CD4-positive, CD25-positive, alpha-beta regulatory T cell (primary cell): ENCODE measurements around the gene EXOSC6. TPM values are rescaled to one million over a fixed set of nuclear protein-coding genes. Genes with fewer than 3 reads are reported as not detected.
A peak's percentile ranks its signal among the peaks of the same experiment; 100 is the strongest.
"Not testable (repeated sequence)": the region's sequence is repeated elsewhere in the genome, so short reads cannot be mapped to it uniquely, and the experiment has no call there.

ENCODE experiments used
- ATAC-seq, 2 donors: fragments of 150-1000 bp; cut with Tn5 transposase; one replicate each; pipeline ENCODE4 v1.10.0; 2021; ENCODE audit warnings: low read depth in 2 of 2, moderate number of reproducible peaks in 2 of 2, moderate library complexity in 1 of 2
- DNase-seq, 3 donors: peaks; one replicate each; pipeline versions ENCODE4 v3.0.0 to v3.0.0-alpha.2; 2012 to 2022; ENCODE audit warnings: mixed read lengths in 1 of 3
- H3K27ac ChIP-seq: one replicate; pipeline ENCODE4 v1.7.0; 2013; ENCODE audit warnings: mild to moderate bottlenecking, low read length; ENCODE audit not compliant: insufficient read depth, poor library complexity, severe bottlenecking
- H3K27me3 ChIP-seq: one replicate; pipeline ENCODE4 v1.7.0; 2013; ENCODE audit warnings: low read length; ENCODE audit not compliant: control insufficient read depth, insufficient read depth
- H3K36me3 ChIP-seq: one replicate; pipeline ENCODE4 v1.7.0; 2013; ENCODE audit warnings: mild to moderate bottlenecking, low read length, moderate library complexity; ENCODE audit not compliant: control insufficient read depth, insufficient read depth
- H3K4me1 ChIP-seq: 2 replicates; pipeline ENCODE4 v1.7.0; 2013; ENCODE audit warnings: mild to moderate bottlenecking, low read length; ENCODE audit not compliant: insufficient read depth, control insufficient read depth, poor library complexity, severe bottlenecking
- H3K4me3 ChIP-seq: one replicate; pipeline ENCODE4 v1.7.0; 2013; ENCODE audit warnings: low read depth, mild to moderate bottlenecking, low read length, moderate library complexity
- H3K9me3 ChIP-seq, 2 experiments: 1 replicate in 1 of 2; 2 replicates in 1 of 2; pipeline ENCODE4 v1.7.0; 2013; ENCODE audit warnings: low read length in 2 of 2, mild to moderate bottlenecking in 1 of 2, moderate library complexity in 1 of 2; ENCODE audit not compliant: control insufficient read depth in 2 of 2
- H3K27ac Mint-ChIP-seq, 3 donors: one replicate each; pipeline ENCODE4 v1.8.0; 2020 to 2022; ENCODE audit warnings: mild to moderate bottlenecking in 3 of 3, mixed read lengths in 3 of 3, moderate library complexity in 2 of 3
- H3K27me3 Mint-ChIP-seq: one replicate; pipeline ENCODE4 v1.8.0; 2022; ENCODE audit warnings: mild to moderate bottlenecking, mixed read lengths
- H3K36me3 Mint-ChIP-seq: one replicate; pipeline ENCODE4 v1.8.0; 2020; ENCODE audit warnings: mixed read lengths
- H3K4me1 Mint-ChIP-seq, 4 donors: one replicate each; pipeline ENCODE4 v1.8.0; 2020 to 2022; ENCODE audit warnings: mixed read lengths in 4 of 4, mild to moderate bottlenecking in 1 of 4
- H3K4me3 Mint-ChIP-seq, 4 donors: one replicate each; pipeline ENCODE4 v1.8.0; 2020 to 2022; ENCODE audit warnings: mild to moderate bottlenecking in 4 of 4, mixed read lengths in 4 of 4, moderate library complexity in 3 of 4
- H3K9me3 Mint-ChIP-seq, 7 donors: one replicate each; pipeline ENCODE4 v1.8.0; 2020 to 2022; ENCODE audit warnings: mixed read lengths in 7 of 7, mild to moderate bottlenecking in 3 of 7, moderate library complexity in 2 of 7
- polyA plus RNA-seq, 4 donors: library from polyadenylated mRNA; unstranded; fragments of 300-500 nt; fragmentation: Illumina TruSeq; gene quantifications; one replicate each; pipeline ENCODE4 v1.2.3, GENCODE V29; 2021
- total RNA-seq: library from RNA; stranded (reverse); gene quantifications from one replicate; pipeline ENCODE4 v1.2.3, GENCODE V29; 2022

Gene EXOSC6
- total RNA-seq (29.6 TPM), polyA plus RNA-seq (10 to 100 TPM in 2 of 4 donors, 1 to 10 TPM in 2; 5.2 to 12.4 (median 9.6) TPM)

DNA sequence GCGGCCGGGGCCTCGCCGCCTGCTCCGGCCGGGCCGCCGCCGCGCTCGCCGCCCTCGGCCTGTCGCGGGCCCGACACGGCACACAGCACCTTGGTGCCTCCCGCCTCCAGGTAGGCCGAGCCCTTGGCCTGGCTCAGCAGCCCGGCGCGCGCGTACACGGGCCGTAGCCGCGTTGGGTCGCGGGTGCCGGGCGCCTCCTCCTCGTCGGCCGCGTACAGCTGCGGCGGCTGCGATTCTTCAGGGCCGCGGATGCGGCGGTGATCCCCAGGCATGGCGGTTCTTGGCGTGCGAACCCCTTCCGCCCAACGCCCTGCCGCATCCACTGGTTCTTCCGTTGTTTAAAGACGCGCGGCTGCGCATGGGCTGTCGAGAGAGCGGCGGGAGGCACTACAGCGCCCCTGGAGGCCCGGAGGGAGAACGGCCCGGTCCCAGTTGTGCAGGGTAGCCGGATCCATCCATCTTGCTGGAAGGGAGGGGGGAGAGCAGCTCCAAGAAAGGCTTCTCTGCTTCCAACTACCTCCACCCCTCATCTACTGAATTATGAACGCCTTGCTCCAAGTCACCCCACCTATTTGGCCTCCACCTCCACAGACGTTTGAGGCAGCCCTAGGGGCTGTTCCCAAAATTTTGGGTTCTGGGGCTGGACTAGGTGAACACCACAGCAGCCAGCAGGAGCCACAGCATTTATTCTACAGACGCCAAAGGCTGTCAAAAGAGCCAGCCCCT, at the start of gene EXOSC6:
Gene EXOSC6, minus strand, starts transcription at position 312 of the 726 bp plus-strand sequence. Its CDS starts 40 bp downstream, at position 272.
- H3K9me3 Mint-ChIP-seq = no peaks in the 10 kb centered on the region
- DNase-seq = peak; percentile 88 to 96 (median 93)
- peaks cover 0 to 33% (median 15%) of the 10 kb centered on the region in 4 donors for H3K4me1 Mint-ChIP-seq
- H3K4me3 ChIP-seq = peak within 1 kb of the TSS; percentile 62
- H3K36me3 ChIP-seq = peaks cover 21% of the 10 kb centered on the region
- peak within 1 kb of the TSS; percentile 78 for H3K27ac ChIP-seq
- H3K9me3 ChIP-seq = no peaks in the 10 kb centered on the region
- H3K4me1 ChIP-seq = peaks cover 16% of the 10 kb centered on the region
- no peaks in the 10 kb centered on the region for H3K27me3 Mint-ChIP-seq
- H3K4me3 Mint-ChIP-seq = peak within 1 kb of the TSS; percentile 85 to 94 (median 92)
- H3K27ac Mint-ChIP-seq = peak within 1 kb of the TSS; percentile 90 to 92 (median 91)
- peaks cover 11% of the 10 kb centered on the region for H3K36me3 Mint-ChIP-seq
- ATAC-seq = peak; percentile 90 to 96
- H3K27me3 ChIP-seq = no peaks in the 10 kb centered on the region

DNA sequence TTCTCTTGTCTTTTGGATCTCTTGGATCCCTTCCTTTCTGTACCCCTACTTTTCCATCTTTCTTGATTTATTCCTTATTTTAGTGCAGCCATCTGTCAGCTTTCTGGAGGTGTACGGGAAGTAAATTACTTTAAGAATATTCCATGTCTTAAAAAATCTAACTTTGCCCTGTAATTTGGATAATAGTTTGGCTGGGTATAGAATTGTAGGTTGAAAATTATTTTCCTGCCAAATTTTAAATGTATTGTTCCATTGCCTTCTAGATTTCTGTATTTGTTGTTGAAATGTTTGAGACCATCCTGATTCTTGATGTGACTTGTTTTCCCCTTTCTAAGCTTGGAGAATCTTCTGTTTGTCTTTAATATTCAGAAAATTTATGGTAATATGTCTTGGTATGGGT, 49.4 kb upstream of the EXOSC6 start:
- Histone ChIP-seq H3K27me3 (no peaks in the 10 kb centered on the region), H3K36me3 (peaks cover 17% of the 10 kb centered on the region), H3K4me3 (peak overlapping the region; percentile 98), H3K27ac (no peak overlapping the region), H3K9me3 (peaks cover 0 to 6% of the 10 kb centered on the region in 2 experiments), H3K4me1 (peaks cover 18% of the 10 kb centered on the region)
- no peak for ATAC-seq
- no peak for DNase-seq
- peaks cover 0 to 9% (median 3%) of the 10 kb centered on the region in 7 donors for H3K9me3 Mint-ChIP-seq
- H3K27me3 Mint-ChIP-seq = no peaks in the 10 kb centered on the region
- peak overlapping the region; percentile 91 to 97 (median 94) for H3K4me3 Mint-ChIP-seq
- H3K27ac Mint-ChIP-seq = peak overlapping the region in 2 of 3 donors; percentile 66 to 100
- peaks cover 36 to 71% (median 53%) of the 10 kb centered on the region in 4 donors for H3K4me1 Mint-ChIP-seq
- H3K36me3 Mint-ChIP-seq = peaks cover 25% of the 10 kb centered on the region

DNA sequence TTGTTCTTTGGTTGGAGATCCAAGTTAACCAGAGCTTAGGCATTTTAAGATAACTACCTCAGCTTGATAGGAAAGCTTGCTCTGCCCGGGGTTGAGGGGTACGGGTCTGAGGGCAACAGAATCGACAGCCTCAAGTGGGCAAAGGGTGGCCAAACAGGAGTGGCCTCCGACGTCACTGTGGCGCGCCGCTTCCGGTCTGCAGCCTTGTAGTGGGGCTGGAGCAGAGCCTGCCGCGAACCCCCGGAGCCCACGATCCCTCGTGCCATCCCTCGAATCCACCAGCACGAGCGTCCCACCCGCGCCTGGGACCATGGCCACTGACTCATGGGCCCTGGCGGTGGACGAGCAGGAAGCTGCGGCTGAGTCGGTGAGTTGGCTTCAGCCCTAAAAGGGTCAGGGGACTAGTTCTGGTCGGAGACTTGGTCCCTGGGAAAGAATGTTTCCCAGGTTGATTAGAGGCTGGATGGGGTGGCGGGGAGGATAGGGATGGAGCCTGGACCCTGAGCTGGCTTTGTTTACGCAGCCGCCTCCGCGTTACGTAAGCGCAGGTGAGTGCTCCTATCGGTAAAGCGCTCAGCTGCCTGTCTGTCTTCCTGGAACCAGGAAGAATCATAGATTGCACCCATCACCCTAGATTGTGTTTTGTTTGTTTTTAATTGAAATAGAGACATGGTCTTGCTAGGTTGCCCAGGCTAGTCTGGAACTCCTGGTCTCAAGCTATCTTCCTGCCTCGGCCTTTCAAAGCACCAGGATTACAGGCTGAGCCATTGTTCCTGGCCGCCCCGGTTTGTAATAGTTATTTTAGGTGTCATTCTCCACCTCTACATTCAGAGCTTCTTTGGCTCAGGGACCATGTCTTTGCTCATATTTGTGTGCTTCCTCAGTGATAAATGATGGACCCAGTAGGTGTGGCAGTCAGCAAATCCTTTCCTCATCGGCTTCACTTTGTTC, 47.5 kb upstream of the EXOSC6 start, which contains the start of gene DDX19B:
Gene DDX19B, plus strand, starts transcription at position 199 of the 951 bp plus-strand sequence. Its CDS starts 112 bp downstream, at position 311.
- ATAC-seq = peak; percentile 62 to 66
- peak within 1 kb of the TSS; percentile 98 for H3K4me3 ChIP-seq
- H3K36me3 ChIP-seq = peaks cover 17% of the 10 kb centered on the region
- Mint-ChIP-seq H3K4me3 (peak within 1 kb of the TSS; percentile 91 to 97 (median 96)), H3K4me1 (peaks cover 28 to 56% (median 41%) of the 10 kb centered on the region in 4 donors), H3K27me3 (no peaks in the 10 kb centered on the region), H3K36me3 (peaks cover 19% of the 10 kb centered on the region), H3K27ac (peak within 1 kb of the TSS; percentile 77 to 100 (median 99)), H3K9me3 (peaks cover 0 to 9% (median 2%) of the 10 kb centered on the region in 7 donors)
- H3K27ac ChIP-seq = peak within 1 kb of the TSS; percentile 87
- peak; percentile 46 to 82 (median 50) for DNase-seq
- H3K4me1 ChIP-seq = peaks cover 18% of the 10 kb centered on the region
- peaks cover 0 to 6% of the 10 kb centered on the region in 2 experiments for H3K9me3 ChIP-seq
- H3K27me3 ChIP-seq = no peaks in the 10 kb centered on the region

DNA sequence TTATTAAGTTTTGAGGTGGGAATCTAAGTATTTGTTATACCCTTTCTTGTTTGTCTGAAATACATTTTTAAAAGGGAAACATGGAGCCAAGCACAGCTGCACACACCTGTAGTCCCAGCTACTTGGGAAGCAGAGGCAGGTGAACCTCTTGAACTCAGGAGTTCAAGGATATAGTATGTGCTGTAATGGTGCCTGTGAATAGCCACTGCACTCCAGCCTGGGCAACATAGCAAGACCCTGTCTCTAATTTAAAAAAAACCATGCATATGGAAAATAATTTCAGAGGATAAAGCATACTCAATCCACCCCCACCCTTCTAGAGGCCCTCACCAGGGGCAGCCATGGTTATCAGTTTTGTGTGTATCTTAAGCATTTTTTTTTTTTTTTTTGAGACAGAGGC, 43.9 kb upstream of the EXOSC6 start:
- no peaks in the 10 kb centered on the region for H3K27me3 Mint-ChIP-seq
- no peak for DNase-seq
- Histone ChIP-seq H3K4me3 (no peak overlapping the region), H3K9me3 (no peaks in the 10 kb centered on the region), H3K27me3 (no peaks in the 10 kb centered on the region), H3K4me1 (peaks cover 9% of the 10 kb centered on the region), H3K36me3 (no peaks in the 10 kb centered on the region), H3K27ac (no peak overlapping the region)
- no peak overlapping the region for H3K27ac Mint-ChIP-seq
- peak overlapping the region in 1 of 4 donors; percentile 52 for H3K4me3 Mint-ChIP-seq
- H3K36me3 Mint-ChIP-seq = peaks cover 2% of the 10 kb centered on the region
- H3K9me3 Mint-ChIP-seq = no peaks in the 10 kb centered on the region
- no peak for ATAC-seq
- peaks cover 9 to 22% (median 17%) of the 10 kb centered on the region in 4 donors for H3K4me1 Mint-ChIP-seq

DNA sequence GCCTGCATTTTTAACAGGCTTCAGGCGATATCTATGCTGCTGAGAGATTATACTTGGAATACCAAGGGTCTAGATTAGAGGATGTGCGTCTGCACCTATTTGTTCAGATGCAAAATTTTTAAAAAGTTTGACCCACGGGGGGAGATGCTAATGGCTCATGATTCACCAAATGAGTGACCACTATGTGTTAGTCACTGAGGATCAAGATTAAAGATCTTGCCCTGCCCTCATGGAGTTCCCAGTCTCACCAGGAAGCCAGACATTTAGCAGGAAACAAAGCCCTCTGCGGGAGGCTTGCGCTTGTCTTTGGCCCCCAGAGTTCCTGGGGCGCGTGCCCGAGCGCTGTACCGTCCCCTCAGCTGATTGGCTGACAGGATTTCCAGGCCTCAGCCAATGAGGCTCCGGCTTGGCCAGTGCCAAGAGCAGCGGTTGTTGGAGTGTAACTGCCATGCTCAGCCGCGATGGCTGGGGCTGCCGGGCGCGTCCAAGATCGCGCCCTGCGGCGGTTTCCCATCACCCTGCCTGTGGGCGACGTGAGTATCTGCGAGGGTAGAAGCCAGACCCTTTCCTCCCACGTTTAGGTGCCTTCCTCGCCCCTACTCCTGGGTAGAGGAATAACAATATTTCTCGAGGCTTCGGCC, 42.8 kb upstream of the EXOSC6 start:
- Mint-ChIP-seq H3K4me3 (peak overlapping the region in 1 of 4 donors; percentile 44), H3K4me1 (peaks cover 7 to 16% (median 13%) of the 10 kb centered on the region in 4 donors), H3K36me3 (no peaks in the 10 kb centered on the region), H3K27ac (no peak overlapping the region), H3K9me3 (no peaks in the 10 kb centered on the region), H3K27me3 (no peaks in the 10 kb centered on the region)
- no peak overlapping the region for H3K27ac ChIP-seq
- no peaks in the 10 kb centered on the region for H3K27me3 ChIP-seq
- DNase-seq (no peak), ATAC-seq (no peak)
- no peak overlapping the region for H3K4me3 ChIP-seq
- no peaks in the 10 kb centered on the region for H3K9me3 ChIP-seq
- peaks cover 11% of the 10 kb centered on the region for H3K4me1 ChIP-seq
- H3K36me3 ChIP-seq = no peaks in the 10 kb centered on the region

DNA sequence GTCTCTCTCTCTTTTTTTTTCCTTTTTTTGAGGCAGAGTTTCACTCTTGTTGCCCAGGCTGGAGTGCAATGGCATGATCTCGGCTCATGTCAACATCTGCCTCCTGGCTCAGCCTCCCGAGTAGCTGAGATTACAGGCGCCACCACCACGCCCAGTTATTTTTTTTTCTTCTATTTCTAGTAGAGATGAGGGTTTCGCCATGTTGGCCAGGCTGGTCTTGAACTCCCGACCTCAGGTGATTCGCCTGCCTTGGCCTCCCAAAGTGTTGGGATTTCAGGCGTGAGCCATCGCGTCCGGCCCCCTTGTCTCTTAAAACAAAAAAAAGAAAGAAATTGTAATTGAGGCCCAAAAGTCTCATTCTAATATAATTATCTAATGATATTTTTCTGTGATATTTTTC, 40.4 kb upstream of the EXOSC6 start:
- not testable (repeated sequence) for H3K36me3 Mint-ChIP-seq, H3K27me3 ChIP-seq, H3K9me3 ChIP-seq, H3K36me3 ChIP-seq, DNase-seq, H3K4me3 ChIP-seq, H3K27ac ChIP-seq, H3K9me3 Mint-ChIP-seq, H3K27me3 Mint-ChIP-seq, ATAC-seq
- H3K4me1 ChIP-seq = peaks cover 17% of the 10 kb centered on the region
- Mint-ChIP-seq H3K27ac (peak overlapping the region in 1 of 3 donors; percentile 9), H3K4me1 (peaks cover 4 to 21% (median 13%) of the 10 kb centered on the region in 4 donors), H3K4me3 (peak overlapping the region in 1 of 4 donors; percentile 64)

DNA sequence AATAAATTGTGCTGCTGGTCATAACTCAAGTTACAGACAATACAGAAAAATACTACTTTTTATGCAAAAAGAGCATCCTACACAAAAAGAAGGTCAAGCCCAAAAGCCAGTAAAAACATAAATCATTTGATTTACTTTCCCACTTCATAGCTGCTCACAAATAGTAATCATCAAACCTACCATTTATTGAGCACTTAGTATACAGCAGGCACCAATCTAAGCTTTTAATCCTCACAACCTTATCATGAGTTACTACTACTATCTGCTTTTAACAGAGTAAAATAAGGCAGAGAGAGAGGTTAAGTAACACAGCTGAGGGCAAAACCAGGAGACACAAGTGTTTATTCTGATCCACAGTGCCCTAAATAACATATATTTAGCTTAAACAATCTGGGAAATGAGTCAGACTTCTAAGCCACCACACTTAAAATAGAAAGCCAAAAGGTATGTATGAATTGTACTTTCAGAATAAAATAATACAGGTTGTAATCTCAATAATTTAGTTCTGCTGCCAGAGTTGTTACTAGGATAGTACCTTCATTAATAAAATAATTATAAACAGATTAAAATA, 39.3 kb upstream of the EXOSC6 start:
- Histone ChIP-seq H3K9me3 (no peaks in the 10 kb centered on the region), H3K27me3 (no peaks in the 10 kb centered on the region), H3K36me3 (no peaks in the 10 kb centered on the region), H3K4me3 (no peak overlapping the region), H3K27ac (no peak overlapping the region), H3K4me1 (peaks cover 17% of the 10 kb centered on the region)
- H3K4me3 Mint-ChIP-seq = peak overlapping the region in 1 of 4 donors; percentile 15
- H3K27ac Mint-ChIP-seq = peak overlapping the region in 1 of 3 donors; percentile 42
- DNase-seq (no peak), ATAC-seq (no peak)
- no peaks in the 10 kb centered on the region for H3K36me3 Mint-ChIP-seq
- H3K27me3 Mint-ChIP-seq = no peaks in the 10 kb centered on the region
- H3K4me1 Mint-ChIP-seq = peaks cover 4 to 21% (median 13%) of the 10 kb centered on the region in 4 donors
- no peaks in the 10 kb centered on the region for H3K9me3 Mint-ChIP-seq
